H9 (cell line): ENCODE results near the gene VAV2. TPM values are rescaled to one million over a fixed set of nuclear protein-coding genes. Genes with fewer than 3 reads are reported as not detected.

ENCODE experiments used
- DNase-seq: peaks from one replicate; pipeline ENCODE4 v3.0.0-alpha.2; 2017
- H2AFZ ChIP-seq: one replicate; pipeline ENCODE4 v1.6.1; 2013; ENCODE audit warnings: mild to moderate bottlenecking, low read length, control low read depth, moderate library complexity
- H2AK5ac ChIP-seq: 2 replicates; pipeline ENCODE4 v1.6.1; 2013; ENCODE audit warnings: low read length, control low read depth, mixed read lengths; ENCODE audit not compliant: insufficient read length
- H2BK120ac ChIP-seq: one replicate; pipeline ENCODE4 v1.6.1; 2013; ENCODE audit warnings: low read depth, mild to moderate bottlenecking, low read length, control low read depth, inconsistent platforms; ENCODE audit not compliant: poor library complexity, severe bottlenecking
- H2BK12ac ChIP-seq: 2 replicates; pipeline ENCODE4 v1.6.1; 2013; ENCODE audit warnings: low read length, control low read depth, mixed read lengths, low read depth; ENCODE audit not compliant: insufficient read length
- H2BK15ac ChIP-seq: 2 replicates; pipeline ENCODE4 v1.6.1; 2013; ENCODE audit warnings: low read depth, low read length, control low read depth
- H2BK20ac ChIP-seq: one replicate; pipeline ENCODE4 v1.6.1; 2013; ENCODE audit warnings: low read depth, mild to moderate bottlenecking, low read length, control low read depth, inconsistent platforms; ENCODE audit not compliant: poor library complexity, severe bottlenecking
- H2BK5ac ChIP-seq: 2 replicates; pipeline ENCODE4 v1.6.1; 2013; ENCODE audit warnings: low read length, control low read depth, mixed read lengths; ENCODE audit not compliant: insufficient read length
- H3K14ac ChIP-seq: 2 replicates; pipeline ENCODE4 v1.6.1; 2013; ENCODE audit warnings: low read length, control low read depth; ENCODE audit not compliant: insufficient read depth
- H3K18ac ChIP-seq: 2 replicates; pipeline ENCODE4 v1.6.1; 2013; ENCODE audit warnings: low read depth, mild to moderate bottlenecking, mixed read lengths, low read length, control low read depth; ENCODE audit not compliant: insufficient read length
- H3K23ac ChIP-seq: 2 replicates; pipeline ENCODE4 v1.6.1; 2013; ENCODE audit warnings: low read length, control low read depth, mixed read lengths, low read depth; ENCODE audit not compliant: insufficient read length
- H3K23me2 ChIP-seq: 2 replicates; pipeline ENCODE4 v1.6.1; 2013; ENCODE audit warnings: low read depth, mild to moderate bottlenecking, mixed read lengths, low read length, control low read depth; ENCODE audit not compliant: insufficient read length, poor library complexity, severe bottlenecking
- H3K27ac ChIP-seq: 2 replicates; pipeline ENCODE4 v1.5.1; 2013; ENCODE audit warnings: low read length, control low read depth, mixed read lengths, low read depth; ENCODE audit not compliant: insufficient read length
- H3K27me3 ChIP-seq: 2 replicates; pipeline ENCODE4 v1.6.1; 2013; ENCODE audit warnings: low read length, control low read depth, inconsistent platforms; ENCODE audit not compliant: insufficient read depth
- H3K4ac ChIP-seq: 2 replicates; pipeline ENCODE4 v1.6.1; 2013; ENCODE audit warnings: low read depth, mild to moderate bottlenecking, control low read depth, inconsistent platforms, low read length, moderate library complexity
- H3K4me1 ChIP-seq: 2 replicates; pipeline ENCODE4 v1.6.1; 2013; ENCODE audit warnings: low read length, control low read depth, inconsistent platforms; ENCODE audit not compliant: insufficient read depth
- H3K4me2 ChIP-seq: 2 replicates; pipeline ENCODE4 v1.6.1; 2013; ENCODE audit warnings: low read length, control low read depth, mixed read lengths; ENCODE audit not compliant: insufficient read length, insufficient read depth
- H3K56ac ChIP-seq: 2 replicates; pipeline ENCODE4 v1.6.1; 2013; ENCODE audit warnings: low read depth, mild to moderate bottlenecking, mixed read lengths, low read length, control low read depth; ENCODE audit not compliant: insufficient read length
- H3K79me1 ChIP-seq: 2 replicates; pipeline ENCODE4 v1.6.1; 2013; ENCODE audit warnings: low read depth, mild to moderate bottlenecking, moderate library complexity, low read length, control low read depth, inconsistent platforms; ENCODE audit not compliant: insufficient read depth, poor library complexity, severe bottlenecking
- H3K79me2 ChIP-seq: 2 replicates; pipeline ENCODE4 v1.6.1; 2013; ENCODE audit warnings: low read length, control low read depth, inconsistent platforms; ENCODE audit not compliant: insufficient read depth
- H3K9ac ChIP-seq: 2 replicates; pipeline ENCODE4 v1.6.1; 2013; ENCODE audit warnings: low read length, control low read depth, mixed read lengths; ENCODE audit not compliant: insufficient read length; ENCODE audit errors: extremely low read depth
- H3K9me3 ChIP-seq: one replicate; pipeline ENCODE4 v1.6.1; 2013; ENCODE audit warnings: low read depth, low read length, inconsistent platforms; ENCODE audit not compliant: control insufficient read depth
- H3T11ph ChIP-seq: one replicate; pipeline ENCODE4 v1.6.1; 2013; ENCODE audit warnings: mild to moderate bottlenecking, low read length, control low read depth, inconsistent platforms
- H4K20me1 ChIP-seq: one replicate; pipeline ENCODE4 v1.6.1; 2013; ENCODE audit not compliant: control insufficient read depth, insufficient read length, insufficient read depth
- H4K5ac ChIP-seq: 2 replicates; pipeline ENCODE4 v1.6.1; 2013; ENCODE audit warnings: low read depth, mild to moderate bottlenecking, mixed read lengths, low read length, control low read depth; ENCODE audit not compliant: insufficient read length
- H4K8ac ChIP-seq: replicated peaks from 2 replicates; pipeline ENCODE4 v1.6.1; 2013; ENCODE audit warnings: low read length, control low read depth, mixed read lengths, low read depth; ENCODE audit not compliant: insufficient read length
- H4K91ac ChIP-seq: 2 replicates; pipeline ENCODE4 v1.6.1; 2013; ENCODE audit warnings: low read depth, mild to moderate bottlenecking, moderate library complexity, mixed read lengths, low read length, control low read depth; ENCODE audit not compliant: insufficient read length
- H3K27ac Mint-ChIP-seq, 3 experiments: 2 replicates in 2 of 3; 3 replicates in 1 of 3; pipeline ENCODE4 v1.8.0; 2020 to 2021; ENCODE audit warnings: mixed read lengths in 3 of 3, mild to moderate bottlenecking in 1 of 3, moderate library complexity in 1 of 3
- H3K27me3 Mint-ChIP-seq: 2 replicates; pipeline ENCODE4 v1.8.0; 2021; ENCODE audit warnings: low read depth, mild to moderate bottlenecking, moderate library complexity, mixed read lengths
- H3K36me3 Mint-ChIP-seq, 3 experiments: 2 replicates in 2 of 3; 3 replicates in 1 of 3; pipeline ENCODE4 v1.8.0; 2020 to 2021; ENCODE audit warnings: low read depth in 3 of 3, mixed read lengths in 3 of 3; ENCODE audit not compliant: insufficient read depth in 1 of 3
- H3K4me1 Mint-ChIP-seq, 2 experiments: 2 replicates each; pipeline ENCODE4 v1.8.0; 2020; ENCODE audit warnings: mixed read lengths in 2 of 2
- H3K4me3 Mint-ChIP-seq, 2 experiments: 2 replicates in 1 of 2; 3 replicates in 1 of 2; pipeline ENCODE4 v1.8.0; 2020 to 2021; ENCODE audit warnings: mild to moderate bottlenecking in 2 of 2, mixed read lengths in 2 of 2, moderate library complexity in 1 of 2
- H3K9me3 Mint-ChIP-seq, 2 experiments: 2 replicates in 1 of 2; 3 replicates in 1 of 2; pipeline ENCODE4 v1.8.0; 2020; ENCODE audit warnings: mild to moderate bottlenecking in 2 of 2, mixed read lengths in 2 of 2, moderate library complexity in 1 of 2
- WGBS: extraction: QIAGEN DNeasy Blood & Tissue Kit; methylation state at CpG from one replicate; pipeline ENCODE4 v1.1.7; 2013; ENCODE audit warnings: missing lambda C conversion rate, low lambda C conversion rate, mixed read lengths; ENCODE audit not compliant: insufficient read length; ENCODE audit errors: extremely low coverage; 5-methylcytosine and 5-hydroxymethylcytosine counted together
- total RNA-seq: library from RNA; stranded (reverse); gene quantifications from 2 replicates; pipeline ENCODE4 v1.2.1, GENCODE V29; 2021
- TF ChIP-seq, protein P1 (sequence below): fragments of 200-600 bp; sonication (generic); conservative IDR thresholded peaks from 3 replicates; pipeline ENCODE4 v1.8.0; 2021; ENCODE audit warnings: antibody characterized with exemption, mild to moderate bottlenecking

The VAV2 gene
- total RNA-seq, 1 experiment from 2014 or later: 58.7 TPM

DNA sequence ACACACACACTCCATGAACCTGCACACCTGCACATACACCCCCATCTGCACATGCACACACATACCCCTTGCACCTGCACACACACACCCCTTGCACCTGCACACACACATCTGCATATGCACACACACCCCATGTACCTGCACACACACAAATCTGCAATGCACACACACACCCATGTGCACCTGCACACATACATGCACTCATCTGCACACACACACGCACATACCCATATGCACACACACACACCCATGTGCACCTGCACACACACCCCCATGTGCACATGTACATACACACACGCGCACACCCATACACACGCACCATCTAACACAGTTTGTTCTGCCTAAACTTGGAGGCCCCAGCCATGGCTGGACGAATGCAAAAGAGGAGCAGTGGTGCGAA is 138.1 kb downstream of the VAV2 start:
- H4K8ac ChIP-seq: no peak overlapping the region
- H3K56ac ChIP-seq: no peak overlapping the region
- H3K18ac ChIP-seq: no peak overlapping the region
- H2BK20ac ChIP-seq: no peak overlapping the region
- H3K79me2 ChIP-seq: no peaks in the 10 kb centered on the region
- H3K23me2 ChIP-seq: no peaks in the 10 kb centered on the region
- Mint-ChIP-seq H3K27me3 (no peaks in the 10 kb centered on the region; the same call in 1 of the 2 replicates), H3K4me1 (peaks cover 13 to 16% of the 10 kb centered on the region in 2 experiments), H3K9me3 (peaks cover 0 to 2% of the 10 kb centered on the region in 2 experiments; a peak in 1 of 5 replicates), H3K36me3 (peaks cover 5 to 17% (median 14%) of the 10 kb centered on the region in 3 experiments; a peak in 6 of 7 replicates), H3K4me3 (no peak overlapping the region), H3K27ac (no peak overlapping the region; a peak in 1 of 7 replicates)
- no peak overlapping the region for H3T11ph ChIP-seq
- no peaks in the 10 kb centered on the region for H3K79me1 ChIP-seq
- no peak overlapping the region for H3K27ac ChIP-seq
- no peak overlapping the region for H2BK5ac ChIP-seq
- TF ChIP-seq, protein P1, sequence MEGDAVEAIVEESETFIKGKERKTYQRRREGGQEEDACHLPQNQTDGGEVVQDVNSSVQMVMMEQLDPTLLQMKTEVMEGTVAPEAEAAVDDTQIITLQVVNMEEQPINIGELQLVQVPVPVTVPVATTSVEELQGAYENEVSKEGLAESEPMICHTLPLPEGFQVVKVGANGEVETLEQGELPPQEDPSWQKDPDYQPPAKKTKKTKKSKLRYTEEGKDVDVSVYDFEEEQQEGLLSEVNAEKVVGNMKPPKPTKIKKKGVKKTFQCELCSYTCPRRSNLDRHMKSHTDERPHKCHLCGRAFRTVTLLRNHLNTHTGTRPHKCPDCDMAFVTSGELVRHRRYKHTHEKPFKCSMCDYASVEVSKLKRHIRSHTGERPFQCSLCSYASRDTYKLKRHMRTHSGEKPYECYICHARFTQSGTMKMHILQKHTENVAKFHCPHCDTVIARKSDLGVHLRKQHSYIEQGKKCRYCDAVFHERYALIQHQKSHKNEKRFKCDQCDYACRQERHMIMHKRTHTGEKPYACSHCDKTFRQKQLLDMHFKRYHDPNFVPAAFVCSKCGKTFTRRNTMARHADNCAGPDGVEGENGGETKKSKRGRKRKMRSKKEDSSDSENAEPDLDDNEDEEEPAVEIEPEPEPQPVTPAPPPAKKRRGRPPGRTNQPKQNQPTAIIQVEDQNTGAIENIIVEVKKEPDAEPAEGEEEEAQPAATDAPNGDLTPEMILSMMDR: no peak
- H2AK5ac ChIP-seq: no peak overlapping the region
- H3K4ac ChIP-seq: no peak overlapping the region
- H2BK120ac ChIP-seq: no peak overlapping the region
- no peak overlapping the region for H2BK15ac ChIP-seq
- no peaks in the 10 kb centered on the region for H3K27me3 ChIP-seq
- no peaks in the 10 kb centered on the region for H3K4me1 ChIP-seq
- H2AFZ ChIP-seq: no peak overlapping the region
- no CpG with 5 or more reads among the region's 6 CpGs for whole genome bisulfite sequencing
- no peak overlapping the region for H4K5ac ChIP-seq
- H3K14ac ChIP-seq: no peak overlapping the region
- H3K23ac ChIP-seq: no peak overlapping the region
- no peak overlapping the region for H4K91ac ChIP-seq
- no peak for DNase-seq
- no peak overlapping the region for H3K4me2 ChIP-seq
- H2BK12ac ChIP-seq: no peak overlapping the region
- no peaks in the 10 kb centered on the region for H4K20me1 ChIP-seq
- no peak overlapping the region for H3K9ac ChIP-seq
- no peaks in the 10 kb centered on the region for H3K9me3 ChIP-seq
